ENCODE results near the gene SESTD1. TPM values are rescaled to one million over a fixed set of nuclear protein-coding genes. Genes with fewer than 3 reads are reported as not detected.

SESTD1 gene
- total RNA-seq, 1 donor from 2014 or later: 92.4 TPM

- DNase-seq (ENCODE audit: low spot score): no peak
- no peak overlapping the region for H3K27ac Mint-ChIP-seq (ENCODE audit: unreplicated experiment)
- peaks cover 4% of the 10 kb centered on the region for H3K27me3 Mint-ChIP-seq (ENCODE audit: unreplicated experiment)
- peaks cover 13% of the 10 kb centered on the region for H3K4me1 Mint-ChIP-seq (ENCODE audit: unreplicated experiment)
- H3K9me3 Mint-ChIP-seq (ENCODE audit: unreplicated experiment): no peaks in the 10 kb centered on the region
- H3K36me3 Mint-ChIP-seq (ENCODE audit: low read depth, unreplicated experiment): no peaks in the 10 kb centered on the region
- H3K4me3 Mint-ChIP-seq (ENCODE audit: unreplicated experiment): no peak overlapping the region
- no peak for TF ChIP-seq CTCF (IDR thresholded peaks at IDR 0.05; ENCODE audit: unreplicated experiment)
Measured at GRCh38 chr2:179233083-179233490, 31.5 kb downstream of the SESTD1 start.

GRCh38 chr2:179226961-179227259 is 37.7 kb downstream of the SESTD1 start:
- Mint-ChIP-seq H3K4me3 (ENCODE audit: unreplicated experiment) (no peak overlapping the region), H3K36me3 (ENCODE audit: low read depth, unreplicated experiment) (no peaks in the 10 kb centered on the region), H3K4me1 (ENCODE audit: unreplicated experiment) (peaks cover 9% of the 10 kb centered on the region), H3K27ac (ENCODE audit: unreplicated experiment) (no peak overlapping the region), H3K27me3 (ENCODE audit: unreplicated experiment) (peaks cover 2% of the 10 kb centered on the region), H3K9me3 (ENCODE audit: unreplicated experiment) (no peaks in the 10 kb centered on the region)
- DNase-seq (ENCODE audit: low spot score): no peak
- no peak for TF ChIP-seq CTCF (IDR thresholded peaks at IDR 0.05; ENCODE audit: unreplicated experiment)

GRCh38 chr2:179226203-179226960 is 38.2 kb downstream of the SESTD1 start:
- DNase-seq (ENCODE audit: low spot score): no peak
- no peak overlapping the region for H3K4me3 Mint-ChIP-seq (ENCODE audit: unreplicated experiment)
- peaks cover 9% of the 10 kb centered on the region for H3K4me1 Mint-ChIP-seq (ENCODE audit: unreplicated experiment)
- H3K27me3 Mint-ChIP-seq (ENCODE audit: unreplicated experiment): peaks cover 2% of the 10 kb centered on the region
- H3K27ac Mint-ChIP-seq (ENCODE audit: unreplicated experiment): no peak overlapping the region
- no peaks in the 10 kb centered on the region for H3K9me3 Mint-ChIP-seq (ENCODE audit: unreplicated experiment)
- no peaks in the 10 kb centered on the region for H3K36me3 Mint-ChIP-seq (ENCODE audit: low read depth, unreplicated experiment)
- no peak for TF ChIP-seq CTCF (IDR thresholded peaks at IDR 0.05; ENCODE audit: unreplicated experiment)

GRCh38 chr2:179224361-179224760 is 40.3 kb downstream of the SESTD1 start:
- Mint-ChIP-seq H3K27me3 (ENCODE audit: unreplicated experiment) (no peaks in the 10 kb centered on the region), H3K4me1 (ENCODE audit: unreplicated experiment) (peaks cover 5% of the 10 kb centered on the region), H3K9me3 (ENCODE audit: unreplicated experiment) (no peaks in the 10 kb centered on the region), H3K4me3 (ENCODE audit: unreplicated experiment) (no peak overlapping the region), H3K27ac (ENCODE audit: unreplicated experiment) (no peak overlapping the region), H3K36me3 (ENCODE audit: low read depth, unreplicated experiment) (no peaks in the 10 kb centered on the region)
- no peak for TF ChIP-seq CTCF (IDR thresholded peaks at IDR 0.05; ENCODE audit: unreplicated experiment)
- DNase-seq (ENCODE audit: low spot score): no peak

GRCh38 chr2:179222076-179222475 is 42.6 kb downstream of the SESTD1 start:
- DNase-seq (ENCODE audit: low spot score): no peak

More at GRCh38 chr2:179222076-179222475, 42.6 kb downstream of the SESTD1 start:
- H3K4me3 Mint-ChIP-seq (ENCODE audit: unreplicated experiment): no peak overlapping the region
- no peak overlapping the region for H3K27ac Mint-ChIP-seq (ENCODE audit: unreplicated experiment)
- H3K27me3 Mint-ChIP-seq (ENCODE audit: unreplicated experiment): no peaks in the 10 kb centered on the region
- H3K36me3 Mint-ChIP-seq (ENCODE audit: low read depth, unreplicated experiment): no peaks in the 10 kb centered on the region
- peaks cover 5% of the 10 kb centered on the region for H3K4me1 Mint-ChIP-seq (ENCODE audit: unreplicated experiment)
- TF ChIP-seq CTCF (IDR thresholded peaks at IDR 0.05; ENCODE audit: unreplicated experiment): no peak
- no peaks in the 10 kb centered on the region for H3K9me3 Mint-ChIP-seq (ENCODE audit: unreplicated experiment)
